OCI-LY1 (cell line): ENCODE measurements around the gene EYA2.

ENCODE experiments used
- H2AFZ ChIP-seq: fragments of 200-600 bp; sonication (generic), shearing (Covaris generic); 2 replicates; pipeline ENCODE4 v1.6.0; 2014; ENCODE audit warnings: antibody characterized with exemption, mild to moderate bottlenecking, low read length
- H3F3A ChIP-seq: fragments of 200-600 bp; sonication (generic), shearing (Covaris generic); 2 replicates; pipeline ENCODE4 v1.6.0; 2014; ENCODE audit warnings: mild to moderate bottlenecking, antibody characterized with exemption, low read length, moderate library complexity; ENCODE audit not compliant: insufficient read depth
- H3K27ac ChIP-seq: fragments of 200-600 bp; sonication (generic); 2 replicates; pipeline ENCODE4 v1.5.1; 2014; ENCODE audit warnings: low read length, mixed run types, mild to moderate bottlenecking, low read depth; ENCODE audit not compliant: poor library complexity, severe bottlenecking
- H3K27me3 ChIP-seq: fragments of 200-600 bp; sonication (generic); 2 replicates; pipeline ENCODE4 v1.6.0; 2014; ENCODE audit warnings: antibody characterized with exemption, mild to moderate bottlenecking, low read length, moderate library complexity; ENCODE audit not compliant: insufficient read depth
- H3K36me3 ChIP-seq: fragments of 200-600 bp; sonication (generic); 2 replicates; pipeline ENCODE4 v1.6.1; 2014; ENCODE audit warnings: mild to moderate bottlenecking, antibody characterized with exemption, low read length, moderate library complexity, mixed read lengths; ENCODE audit not compliant: insufficient read depth
- H3K4me1 ChIP-seq: fragments of 200-600 bp; sonication (generic); 2 replicates; pipeline ENCODE4 v1.5.1; 2014; ENCODE audit warnings: mild to moderate bottlenecking, low read length, moderate library complexity; ENCODE audit not compliant: insufficient read depth, severe bottlenecking
- H3K4me2 ChIP-seq: fragments of 200-600 bp; sonication (generic), shearing (Covaris generic); 2 replicates; pipeline ENCODE4 v1.6.1; 2014; ENCODE audit warnings: low read length
- H3K4me3 ChIP-seq: fragments of 200-600 bp; sonication (generic); 2 replicates; pipeline ENCODE4 v1.5.1; 2014; ENCODE audit warnings: low read length, low read depth, mild to moderate bottlenecking, mixed read lengths; ENCODE audit not compliant: poor library complexity, severe bottlenecking
- H3K79me2 ChIP-seq: fragments of 200-600 bp; shearing (Covaris generic); 2 replicates; pipeline ENCODE4 v1.6.1; 2016; ENCODE audit warnings: mixed run types, low read length, mixed read lengths; ENCODE audit not compliant: insufficient read depth
- H3K9ac ChIP-seq: fragments of 200-600 bp; sonication (generic), shearing (Covaris generic); 2 replicates; pipeline ENCODE4 v1.6.1; 2014; ENCODE audit warnings: mild to moderate bottlenecking, low read length, mixed read lengths
- H3K9me2 ChIP-seq: fragments of 200-600 bp; sonication (generic), shearing (Covaris generic); 2 replicates; pipeline ENCODE4 v1.6.1; 2014; ENCODE audit warnings: low read depth, mild to moderate bottlenecking, low read length, mixed read lengths
- H3K9me3 ChIP-seq: fragments of 200-600 bp; shearing (Covaris generic); 2 replicates; pipeline ENCODE4 v1.6.1; 2014; ENCODE audit warnings: low read length, mixed read lengths
- H4K20me1 ChIP-seq: fragments of 200-600 bp; sonication (generic), shearing (Covaris generic); 2 replicates; pipeline ENCODE4 v1.6.0; 2016; ENCODE audit warnings: mild to moderate bottlenecking, low read length; ENCODE audit not compliant: insufficient read depth
- EZH2 ChIP-seq: fragments of 200-600 bp; sonication (generic), shearing (Covaris generic); IDR thresholded peaks from 2 replicates; pipeline ENCODE4 v1.8.0; 2017; ENCODE audit warnings: borderline replicate concordance, mixed run types, mild to moderate bottlenecking, antibody characterized with exemption, low read length, moderate library complexity, mixed read lengths
- TF ChIP-seq, protein P1 (sequence below): fragments of 200-600 bp; sonication (generic), shearing (Covaris generic); IDR thresholded peaks from 2 replicates; pipeline ENCODE4 v1.5.1; 2017; ENCODE audit warnings: mild to moderate bottlenecking, antibody characterized with exemption, low read length, moderate library complexity, mixed read lengths

Gene EYA2

DNA sequence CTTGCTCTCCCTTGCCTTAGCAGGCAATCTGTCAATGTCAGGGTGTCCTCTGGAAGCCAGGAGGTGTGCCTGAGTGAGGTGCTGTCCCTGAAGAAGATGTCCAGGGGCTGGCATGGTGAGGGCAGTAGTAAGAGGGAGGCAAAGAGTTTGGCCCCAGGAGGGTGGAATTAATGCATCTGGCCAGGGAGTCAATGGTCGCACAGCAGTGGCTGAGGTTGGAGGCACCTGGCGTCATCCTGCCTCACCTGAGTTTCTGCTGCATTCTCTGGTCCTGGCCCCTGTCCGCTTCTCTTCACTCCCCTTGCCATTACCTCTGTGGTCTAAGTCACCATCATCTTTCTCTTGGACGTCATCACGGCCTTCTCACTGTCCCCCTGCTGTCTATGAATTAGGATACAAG, 255.3 kb downstream of the EYA2 start:
- no peaks in the 10 kb centered on the region for H3K36me3 ChIP-seq
- no peaks in the 10 kb centered on the region for H3K9me2 ChIP-seq
- peaks cover 4% of the 10 kb centered on the region; the same call in 1 of the 2 replicates for H3K27me3 ChIP-seq
- no peaks in the 10 kb centered on the region for H3K4me1 ChIP-seq
- H4K20me1 ChIP-seq = no peaks in the 10 kb centered on the region
- TF ChIP-seq, protein P1, sequence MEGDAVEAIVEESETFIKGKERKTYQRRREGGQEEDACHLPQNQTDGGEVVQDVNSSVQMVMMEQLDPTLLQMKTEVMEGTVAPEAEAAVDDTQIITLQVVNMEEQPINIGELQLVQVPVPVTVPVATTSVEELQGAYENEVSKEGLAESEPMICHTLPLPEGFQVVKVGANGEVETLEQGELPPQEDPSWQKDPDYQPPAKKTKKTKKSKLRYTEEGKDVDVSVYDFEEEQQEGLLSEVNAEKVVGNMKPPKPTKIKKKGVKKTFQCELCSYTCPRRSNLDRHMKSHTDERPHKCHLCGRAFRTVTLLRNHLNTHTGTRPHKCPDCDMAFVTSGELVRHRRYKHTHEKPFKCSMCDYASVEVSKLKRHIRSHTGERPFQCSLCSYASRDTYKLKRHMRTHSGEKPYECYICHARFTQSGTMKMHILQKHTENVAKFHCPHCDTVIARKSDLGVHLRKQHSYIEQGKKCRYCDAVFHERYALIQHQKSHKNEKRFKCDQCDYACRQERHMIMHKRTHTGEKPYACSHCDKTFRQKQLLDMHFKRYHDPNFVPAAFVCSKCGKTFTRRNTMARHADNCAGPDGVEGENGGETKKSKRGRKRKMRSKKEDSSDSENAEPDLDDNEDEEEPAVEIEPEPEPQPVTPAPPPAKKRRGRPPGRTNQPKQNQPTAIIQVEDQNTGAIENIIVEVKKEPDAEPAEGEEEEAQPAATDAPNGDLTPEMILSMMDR = no peak
- no peak for TF ChIP-seq EZH2
- H3K9me3 ChIP-seq = no peaks in the 10 kb centered on the region
- H3F3A ChIP-seq = no peaks in the 10 kb centered on the region
- no peaks in the 10 kb centered on the region for H3K79me2 ChIP-seq
- no peak overlapping the region for H3K27ac ChIP-seq
- H3K9ac ChIP-seq = no peak overlapping the region
- H2AFZ ChIP-seq = no peak overlapping the region
- no peak overlapping the region for H3K4me2 ChIP-seq
- no peak overlapping the region for H3K4me3 ChIP-seq

DNA sequence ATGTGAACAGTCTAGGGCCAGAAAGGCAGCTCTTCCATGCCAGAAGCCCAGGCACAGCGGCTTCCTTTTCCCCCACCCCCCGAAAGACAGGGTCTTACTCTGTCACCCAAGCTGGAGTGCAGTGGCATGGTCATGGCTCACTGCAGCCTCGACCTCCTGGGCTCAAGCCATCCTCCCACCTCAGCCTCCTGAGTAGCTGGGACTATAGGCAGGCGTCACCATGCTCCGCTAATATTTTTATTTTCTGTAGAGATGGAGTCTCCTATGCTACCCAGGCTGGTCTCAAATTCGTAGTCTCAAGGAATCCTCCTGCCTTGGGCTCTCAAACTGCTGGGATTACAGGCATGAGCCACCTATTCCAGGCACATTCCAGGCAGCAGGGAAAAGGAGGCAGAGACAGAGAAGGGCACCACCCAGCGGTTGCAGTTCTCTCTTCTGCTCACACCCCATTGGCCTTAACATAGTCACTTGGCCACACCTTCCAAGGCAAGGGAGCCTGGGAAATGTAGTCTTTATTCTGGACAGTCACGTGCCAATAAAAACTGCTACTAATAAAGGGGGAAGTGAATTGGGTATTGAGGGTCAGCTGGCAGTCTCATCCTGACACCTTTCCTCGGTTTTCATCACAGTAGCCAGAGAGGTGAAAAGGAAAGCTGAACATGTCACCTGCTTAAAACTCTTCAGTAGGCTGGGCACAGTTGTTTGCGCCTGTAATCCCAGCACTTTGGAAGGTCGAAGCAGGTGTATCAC, 255.9 kb downstream of the EYA2 start:
- no peak overlapping the region for H2AFZ ChIP-seq
- no peaks in the 10 kb centered on the region for H3K36me3 ChIP-seq
- no peaks in the 10 kb centered on the region for H3F3A ChIP-seq
- no peak overlapping the region for H3K4me2 ChIP-seq
- H3K79me2 ChIP-seq = no peaks in the 10 kb centered on the region
- TF ChIP-seq, protein P1 = peak; percentile 64
- TF ChIP-seq EZH2 = no peak
- no peak overlapping the region for H3K4me3 ChIP-seq
- H3K9me3 ChIP-seq = no peaks in the 10 kb centered on the region
- H3K9me2 ChIP-seq = no peaks in the 10 kb centered on the region
- no peaks in the 10 kb centered on the region for H4K20me1 ChIP-seq
- no peaks in the 10 kb centered on the region for H3K4me1 ChIP-seq
- H3K27me3 ChIP-seq = peaks cover 10% of the 10 kb centered on the region; the same call in 1 of the 2 replicates
- H3K9ac ChIP-seq = no peak overlapping the region
- H3K27ac ChIP-seq = no peak overlapping the region

DNA sequence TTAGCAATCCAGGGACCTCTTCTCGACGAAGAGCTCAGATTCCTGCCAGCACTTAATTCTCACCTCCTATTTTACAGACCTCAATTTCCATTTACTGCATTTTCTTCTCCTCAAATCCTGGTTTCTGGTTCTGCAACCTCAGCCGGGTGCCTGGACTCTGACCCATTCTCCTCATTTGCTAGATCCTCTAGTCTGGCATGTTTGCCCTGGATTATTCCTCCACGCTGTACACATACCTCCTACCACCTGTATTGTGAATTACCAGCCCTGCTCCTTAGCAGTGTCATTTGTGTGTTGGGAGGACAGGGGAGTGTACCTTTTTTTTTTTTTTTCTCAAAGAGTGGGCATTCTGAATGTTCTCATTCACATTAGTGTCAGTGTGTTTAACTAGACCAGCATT, 257.4 kb downstream of the EYA2 start:
- Histone ChIP-seq H3F3A (no peaks in the 10 kb centered on the region), H3K36me3 (no peaks in the 10 kb centered on the region), H3K9me3 (no peaks in the 10 kb centered on the region), H3K9me2 (no peaks in the 10 kb centered on the region), H3K9ac (no peak overlapping the region), H4K20me1 (no peaks in the 10 kb centered on the region), H3K4me2 (no peak overlapping the region), H3K4me3 (no peak overlapping the region), H2AFZ (no peak overlapping the region), H3K27me3 (peaks cover 10% of the 10 kb centered on the region; the same call in 1 of the 2 replicates), H3K4me1 (no peaks in the 10 kb centered on the region), H3K79me2 (no peaks in the 10 kb centered on the region), H3K27ac (no peak overlapping the region)
- no peak for TF ChIP-seq EZH2
- TF ChIP-seq, protein P1 = no peak
